ENCODE data around the gene IGSF9B.

IGSF9B gene

GRCh38 chr11:133918608-133919260, 38.0 kb downstream of the IGSF9B start:
- H3K4me1 ChIP-seq (ENCODE audit: control insufficient read depth, insufficient read depth, low read length, unreplicated experiment) = no peaks in the 10 kb centered on the region
- no peaks in the 10 kb centered on the region for H3K79me2 ChIP-seq (ENCODE audit: control insufficient read depth, insufficient read depth, low read length, unreplicated experiment)
- no peak overlapping the region for H3K4me3 ChIP-seq (ENCODE audit: low read depth, low read length)
- no peaks in the 10 kb centered on the region for H3K36me3 ChIP-seq (ENCODE audit: insufficient read depth, low read length)
- no peak overlapping the region for H2AFZ ChIP-seq (ENCODE audit: low read length, unreplicated experiment)
- H3K27me3 ChIP-seq (ENCODE audit: insufficient read depth, low read length) = no peaks in the 10 kb centered on the region
- no peak overlapping the region for H3K27ac ChIP-seq (ENCODE audit: low read depth, low read length)

GRCh38 chr11:133917921-133918607, 38.7 kb downstream of the IGSF9B start:
- Histone ChIP-seq H3K4me3 (ENCODE audit: low read depth, low read length) (no peak overlapping the region), H3K4me1 (ENCODE audit: control insufficient read depth, insufficient read depth, low read length, unreplicated experiment) (no peaks in the 10 kb centered on the region), H3K79me2 (ENCODE audit: control insufficient read depth, insufficient read depth, low read length, unreplicated experiment) (no peaks in the 10 kb centered on the region), H3K27me3 (ENCODE audit: insufficient read depth, low read length) (no peaks in the 10 kb centered on the region), H3K36me3 (ENCODE audit: insufficient read depth, low read length) (no peaks in the 10 kb centered on the region), H3K27ac (ENCODE audit: low read depth, low read length) (no peak overlapping the region), H2AFZ (ENCODE audit: low read length, unreplicated experiment) (no peak overlapping the region)

DNA sequence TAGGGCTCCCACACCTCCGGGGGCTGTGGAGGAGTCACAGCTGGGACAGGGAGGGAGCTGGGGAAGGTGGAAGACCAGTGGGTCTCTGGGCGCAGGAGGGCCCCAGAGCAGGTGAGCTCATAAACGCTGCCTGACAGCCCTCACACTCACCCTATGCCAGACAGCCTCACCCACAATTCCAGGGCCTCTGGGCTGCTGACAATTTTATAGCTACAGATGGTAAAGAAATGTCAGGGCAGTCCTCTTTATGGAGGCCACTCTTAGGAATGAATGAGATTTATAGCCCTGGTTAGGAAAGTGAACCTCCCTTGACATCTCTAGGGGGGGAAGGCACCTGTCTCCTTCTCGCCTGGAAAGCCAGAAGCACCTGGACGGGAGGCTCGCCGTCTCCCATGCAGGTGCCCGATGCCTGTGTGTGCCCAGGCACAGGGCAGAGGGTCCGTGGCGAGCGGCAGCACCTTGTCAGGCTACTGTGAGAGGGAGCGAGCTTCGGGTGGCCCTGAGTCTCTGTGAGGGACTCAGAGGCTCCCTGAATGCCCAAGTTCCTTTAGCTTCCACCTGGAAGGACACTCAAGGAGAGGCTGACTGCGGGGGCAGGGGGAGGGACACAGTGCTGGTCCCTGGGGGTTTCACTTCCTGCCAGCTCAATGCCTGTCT, 39.9 kb downstream of the IGSF9B start:
- Histone ChIP-seq H2AFZ (ENCODE audit: low read length, unreplicated experiment) (no peak overlapping the region), H3K4me1 (ENCODE audit: control insufficient read depth, insufficient read depth, low read length, unreplicated experiment) (no peaks in the 10 kb centered on the region), H3K36me3 (ENCODE audit: insufficient read depth, low read length) (no peaks in the 10 kb centered on the region), H3K27me3 (ENCODE audit: insufficient read depth, low read length) (no peaks in the 10 kb centered on the region), H3K27ac (ENCODE audit: low read depth, low read length) (no peak overlapping the region), H3K79me2 (ENCODE audit: control insufficient read depth, insufficient read depth, low read length, unreplicated experiment) (no peaks in the 10 kb centered on the region), H3K4me3 (ENCODE audit: low read depth, low read length) (no peak overlapping the region)

DNA sequence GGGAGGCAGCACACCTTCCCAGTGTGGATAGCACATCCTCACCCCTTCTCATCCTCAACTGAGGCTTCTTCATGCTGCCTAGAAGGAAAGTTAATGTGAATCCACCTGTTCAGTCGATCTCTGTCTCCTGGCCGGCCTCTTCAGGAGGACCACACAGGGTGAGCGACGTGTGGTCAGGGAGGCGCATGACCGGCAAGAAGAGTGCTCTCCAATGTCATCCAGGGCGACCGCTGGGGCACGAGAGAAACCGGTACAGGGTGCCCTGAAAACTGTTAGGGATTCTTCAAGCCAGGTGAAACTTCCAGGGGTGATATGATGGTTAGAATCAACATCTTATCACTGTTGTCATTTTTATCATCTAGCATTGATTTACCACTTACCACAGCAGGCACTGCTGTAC, 43.0 kb downstream of the IGSF9B start:
- H3K27ac ChIP-seq (ENCODE audit: low read depth, low read length) = no peak overlapping the region
- no peaks in the 10 kb centered on the region for H3K36me3 ChIP-seq (ENCODE audit: insufficient read depth, low read length)
- H3K27me3 ChIP-seq (ENCODE audit: insufficient read depth, low read length) = no peaks in the 10 kb centered on the region
- H3K79me2 ChIP-seq (ENCODE audit: control insufficient read depth, insufficient read depth, low read length, unreplicated experiment) = no peaks in the 10 kb centered on the region
- H2AFZ ChIP-seq (ENCODE audit: low read length, unreplicated experiment) = no peak overlapping the region
- no peak overlapping the region for H3K4me3 ChIP-seq (ENCODE audit: low read depth, low read length)
- H3K4me1 ChIP-seq (ENCODE audit: control insufficient read depth, insufficient read depth, low read length, unreplicated experiment) = no peaks in the 10 kb centered on the region

DNA sequence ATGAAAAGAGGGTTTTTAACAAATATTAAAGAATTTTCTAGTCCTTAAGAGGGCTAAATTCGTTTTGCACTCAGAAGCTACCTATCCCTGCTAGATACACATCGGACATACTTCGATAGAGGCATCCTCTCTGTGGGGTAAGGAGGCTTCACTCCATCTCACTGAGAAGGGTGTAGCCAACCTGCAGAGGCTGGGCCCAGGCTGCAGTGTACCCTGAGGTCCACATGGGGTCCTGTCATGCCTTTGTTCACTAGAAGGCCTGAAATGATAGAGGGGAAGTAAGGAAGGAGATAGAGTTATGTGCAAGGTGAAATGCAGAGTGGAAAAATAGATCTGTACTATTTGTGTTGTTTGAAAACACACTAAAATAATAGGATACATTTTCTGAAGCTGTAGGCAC, 45.6 kb downstream of the IGSF9B start:
- no peaks in the 10 kb centered on the region for H3K27me3 ChIP-seq (ENCODE audit: insufficient read depth, low read length)
- no peak overlapping the region for H3K4me3 ChIP-seq (ENCODE audit: low read depth, low read length)
- H3K36me3 ChIP-seq (ENCODE audit: insufficient read depth, low read length) = no peaks in the 10 kb centered on the region
- no peaks in the 10 kb centered on the region for H3K79me2 ChIP-seq (ENCODE audit: control insufficient read depth, insufficient read depth, low read length, unreplicated experiment)
- no peaks in the 10 kb centered on the region for H3K4me1 ChIP-seq (ENCODE audit: control insufficient read depth, insufficient read depth, low read length, unreplicated experiment)
- H3K27ac ChIP-seq (ENCODE audit: low read depth, low read length) = no peak overlapping the region
- no peak overlapping the region for H2AFZ ChIP-seq (ENCODE audit: low read length, unreplicated experiment)

GRCh38 chr11:133910101-133910500, 46.7 kb downstream of the IGSF9B start:
- H3K79me2 ChIP-seq (ENCODE audit: control insufficient read depth, insufficient read depth, low read length, unreplicated experiment) = no peaks in the 10 kb centered on the region
- no peaks in the 10 kb centered on the region for H3K36me3 ChIP-seq (ENCODE audit: insufficient read depth, low read length)

DNA sequence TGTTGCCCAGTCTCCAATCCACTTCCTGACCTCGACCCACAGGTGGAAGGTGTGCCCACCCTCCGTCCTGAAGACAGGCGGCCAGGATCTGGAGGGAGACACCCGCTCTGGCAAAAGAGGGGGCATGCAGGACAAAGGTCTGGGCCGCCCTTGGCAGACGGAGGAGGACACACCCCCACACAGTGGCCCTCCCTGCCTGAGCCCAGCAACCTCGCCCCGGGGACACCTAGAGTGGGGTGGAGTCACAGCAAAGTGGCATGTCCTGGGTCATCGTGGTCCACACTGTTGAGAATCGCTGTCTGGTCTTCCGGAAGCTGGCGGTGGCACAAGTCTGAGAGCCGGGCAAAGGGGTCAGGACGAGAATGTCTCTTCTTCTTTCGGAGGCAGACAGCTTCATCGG, 47.9 kb downstream of the IGSF9B start:
- H3K4me3 ChIP-seq (ENCODE audit: low read depth, low read length) = no peak overlapping the region
- no peaks in the 10 kb centered on the region for H3K79me2 ChIP-seq (ENCODE audit: control insufficient read depth, insufficient read depth, low read length, unreplicated experiment)
- no peaks in the 10 kb centered on the region for H3K27me3 ChIP-seq (ENCODE audit: insufficient read depth, low read length)
- no peaks in the 10 kb centered on the region for H3K36me3 ChIP-seq (ENCODE audit: insufficient read depth, low read length)
- H3K4me1 ChIP-seq (ENCODE audit: control insufficient read depth, insufficient read depth, low read length, unreplicated experiment) = no peaks in the 10 kb centered on the region
- no peak overlapping the region for H2AFZ ChIP-seq (ENCODE audit: low read length, unreplicated experiment)
- no peak overlapping the region for H3K27ac ChIP-seq (ENCODE audit: low read depth, low read length)

More at GRCh38 chr11:133910101-133910500, 46.7 kb downstream of the IGSF9B start:
- Histone ChIP-seq H3K4me3 (ENCODE audit: low read depth, low read length) (no peak overlapping the region), H3K4me1 (ENCODE audit: control insufficient read depth, insufficient read depth, low read length, unreplicated experiment) (no peaks in the 10 kb centered on the region), H3K27me3 (ENCODE audit: insufficient read depth, low read length) (no peaks in the 10 kb centered on the region), H3K27ac (ENCODE audit: low read depth, low read length) (no peak overlapping the region), H2AFZ (ENCODE audit: low read length, unreplicated experiment) (no peak overlapping the region)

GRCh38 chr11:133907841-133908241, 48.9 kb downstream of the IGSF9B start:
- H3K27ac ChIP-seq (ENCODE audit: low read depth, low read length) = no peak overlapping the region

GRCh38 chr11:133907216-133907615, 49.6 kb downstream of the IGSF9B start:
- no peaks in the 10 kb centered on the region for H3K36me3 ChIP-seq (ENCODE audit: insufficient read depth, low read length)

More at GRCh38 chr11:133907841-133908241, 48.9 kb downstream of the IGSF9B start:
- H3K4me3 ChIP-seq (ENCODE audit: low read depth, low read length) = no peak overlapping the region
- no peaks in the 10 kb centered on the region for H3K79me2 ChIP-seq (ENCODE audit: control insufficient read depth, insufficient read depth, low read length, unreplicated experiment)
- no peaks in the 10 kb centered on the region for H3K27me3 ChIP-seq (ENCODE audit: insufficient read depth, low read length)
- no peak overlapping the region for H2AFZ ChIP-seq (ENCODE audit: low read length, unreplicated experiment)
- H3K4me1 ChIP-seq (ENCODE audit: control insufficient read depth, insufficient read depth, low read length, unreplicated experiment) = no peaks in the 10 kb centered on the region
- no peaks in the 10 kb centered on the region for H3K36me3 ChIP-seq (ENCODE audit: insufficient read depth, low read length)

DNA sequence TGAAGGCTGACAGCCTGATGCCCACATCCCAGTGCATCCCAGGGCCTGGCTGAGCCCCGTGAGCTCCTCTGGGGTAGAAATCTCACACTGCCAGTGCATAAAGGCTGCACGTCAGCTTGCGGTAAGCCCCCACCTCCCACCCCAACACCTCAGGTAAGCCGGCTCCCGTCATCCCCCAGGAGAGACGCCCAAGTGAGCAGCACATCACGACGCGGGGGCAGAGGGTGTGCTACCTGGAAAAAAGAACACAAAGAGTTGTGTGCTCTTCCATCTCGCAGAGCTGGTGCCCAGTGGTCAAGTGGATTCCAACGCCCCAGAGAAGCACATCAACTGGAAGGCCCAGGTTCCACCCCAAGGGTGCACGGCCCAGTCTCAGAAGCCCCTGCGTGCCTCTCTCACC, 50.0 kb downstream of the IGSF9B start:
- no peaks in the 10 kb centered on the region for H3K36me3 ChIP-seq (ENCODE audit: insufficient read depth, low read length)

More at GRCh38 chr11:133907216-133907615, 49.6 kb downstream of the IGSF9B start:
- Histone ChIP-seq H3K79me2 (ENCODE audit: control insufficient read depth, insufficient read depth, low read length, unreplicated experiment) (no peaks in the 10 kb centered on the region), H3K27me3 (ENCODE audit: insufficient read depth, low read length) (no peaks in the 10 kb centered on the region), H3K4me3 (ENCODE audit: low read depth, low read length) (no peak overlapping the region), H3K4me1 (ENCODE audit: control insufficient read depth, insufficient read depth, low read length, unreplicated experiment) (no peaks in the 10 kb centered on the region), H2AFZ (ENCODE audit: low read length, unreplicated experiment) (no peak overlapping the region), H3K27ac (ENCODE audit: low read depth, low read length) (no peak overlapping the region)

GRCh38 chr11:133906241-133906640, 50.5 kb downstream of the IGSF9B start:
- Histone ChIP-seq H3K27ac (ENCODE audit: low read depth, low read length) (no peak overlapping the region), H3K4me1 (ENCODE audit: control insufficient read depth, insufficient read depth, low read length, unreplicated experiment) (no peaks in the 10 kb centered on the region), H3K36me3 (ENCODE audit: insufficient read depth, low read length) (no peaks in the 10 kb centered on the region), H3K79me2 (ENCODE audit: control insufficient read depth, insufficient read depth, low read length, unreplicated experiment) (no peaks in the 10 kb centered on the region), H3K27me3 (ENCODE audit: insufficient read depth, low read length) (no peaks in the 10 kb centered on the region), H2AFZ (ENCODE audit: low read length, unreplicated experiment) (no peak overlapping the region), H3K4me3 (ENCODE audit: low read depth, low read length) (no peak overlapping the region)

More for the DNA sequence above, 50.0 kb downstream of the IGSF9B start:
- H3K4me1 ChIP-seq (ENCODE audit: control insufficient read depth, insufficient read depth, low read length, unreplicated experiment) = no peaks in the 10 kb centered on the region
- H2AFZ ChIP-seq (ENCODE audit: low read length, unreplicated experiment) = no peak overlapping the region
- H3K27ac ChIP-seq (ENCODE audit: low read depth, low read length) = no peak overlapping the region
- no peak overlapping the region for H3K4me3 ChIP-seq (ENCODE audit: low read depth, low read length)
- H3K27me3 ChIP-seq (ENCODE audit: insufficient read depth, low read length) = no peaks in the 10 kb centered on the region
- H3K79me2 ChIP-seq (ENCODE audit: control insufficient read depth, insufficient read depth, low read length, unreplicated experiment) = no peaks in the 10 kb centered on the region
